Globus pallidus (tissue), 1 donor: Measurements from ENCODE around the gene CDC5L.

ENCODE experiments used
- DNase-seq: peaks from one replicate; pipeline ENCODE4 v3.0.0-alpha.2; 2015; ENCODE audit warnings: low spot score

CDC5L gene

GRCh38 chr6:44453146-44453545, 65.6 kb downstream of the CDC5L start:
- no peak for DNase-seq

GRCh38 chr6:44454198-44454597, 66.7 kb downstream of the CDC5L start:
- DNase-seq = no peak

GRCh38 chr6:44456070-44456965, 68.8 kb downstream of the CDC5L start:
- DNase-seq = no peak

GRCh38 chr6:44456966-44457292, 69.4 kb downstream of the CDC5L start:
- no peak for DNase-seq

- no peak for DNase-seq
Observed at GRCh38 chr6:44457596-44457995, 70.1 kb downstream of the CDC5L start.

- no peak for DNase-seq
Observed at GRCh38 chr6:44458551-44458950, 71.0 kb downstream of the CDC5L start.

GRCh38 chr6:44462335-44462734, 74.8 kb downstream of the CDC5L start:
- no peak for DNase-seq

GRCh38 chr6:44462797-44463727, 75.6 kb downstream of the CDC5L start:
- no peak for DNase-seq

GRCh38 chr6:44463728-44464450, 76.4 kb downstream of the CDC5L start:
- no peak for DNase-seq

GRCh38 chr6:44464527-44465310, 77.2 kb downstream of the CDC5L start:
- no peak for DNase-seq

- no peak for DNase-seq
Observed at GRCh38 chr6:44466955-44467354, 79.4 kb downstream of the CDC5L start.

- DNase-seq = no peak
Observed at GRCh38 chr6:44468835-44469234, 81.3 kb downstream of the CDC5L start.

GRCh38 chr6:44470115-44470464, 82.6 kb downstream of the CDC5L start:
- no peak for DNase-seq

GRCh38 chr6:44470746-44471145, 83.2 kb downstream of the CDC5L start:
- DNase-seq = no peak

- no peak for DNase-seq
Observed at GRCh38 chr6:44471271-44471981, 83.9 kb downstream of the CDC5L start.

GRCh38 chr6:44472250-44472945, 84.9 kb downstream of the CDC5L start:
- DNase-seq = no peak

GRCh38 chr6:44473393-44474189, 86.1 kb downstream of the CDC5L start:
- DNase-seq = no peak

GRCh38 chr6:44474190-44474631, 86.7 kb downstream of the CDC5L start:
- DNase-seq = no peak

GRCh38 chr6:44474643-44475042, 87.1 kb downstream of the CDC5L start:
- DNase-seq = no peak

GRCh38 chr6:44475417-44475778, 87.9 kb downstream of the CDC5L start:
- no peak for DNase-seq
